Hematopoietic multipotent progenitor cell (in vitro differentiated cells): ENCODE data around the gene PID1. TPM values are rescaled to one million over a fixed set of nuclear protein-coding genes. Genes with fewer than 3 reads are reported as not detected.
A peak's percentile ranks its signal among the peaks of the same experiment; 100 is the strongest.

ENCODE experiments used
- DNase-seq, 3 donors: peaks; one replicate each; pipeline ENCODE4 v3.0.0-alpha.2; 2011 to 2015; ENCODE audit warnings: low read depth in 2 of 3, low spot score in 2 of 3
- total RNA-seq: library from RNA; depleted of rRNA; stranded (reverse); fragments of >200 nt; gene quantifications from one replicate; pipeline ENCODE4 v1.2.3, GENCODE V29; 2012

The PID1 gene
- total RNA-seq, 1 donor: not detected

DNA sequence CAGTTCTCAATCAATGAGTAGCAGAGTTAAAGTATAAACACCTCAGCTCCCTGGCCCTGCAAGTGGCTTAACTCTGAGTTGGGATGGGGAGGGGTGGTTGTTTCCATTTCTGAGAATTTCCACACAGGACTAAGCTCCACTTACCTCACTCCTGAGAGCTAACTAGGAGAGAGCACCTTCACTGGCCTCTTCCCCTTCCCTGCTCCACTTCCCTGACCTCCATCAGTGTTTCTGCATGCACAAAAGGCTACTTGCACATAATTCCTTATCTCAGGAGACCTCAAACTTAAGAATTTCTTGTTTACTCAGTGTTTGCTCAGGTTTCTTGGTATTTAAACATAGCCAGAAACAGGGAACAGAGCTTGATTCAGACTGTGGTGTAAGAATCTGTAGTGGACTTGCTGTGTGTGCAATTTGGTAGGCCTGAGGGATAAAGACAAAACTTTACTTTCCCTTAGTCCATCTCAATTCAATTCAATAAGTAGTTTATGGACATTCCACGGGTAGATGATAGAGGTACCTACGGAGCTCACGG, 97.2 kb downstream of the PID1 start:
- DNase-seq: no peak

GRCh38 chr2:229170916-229171315, 100.2 kb downstream of the PID1 start:
- no peak for DNase-seq

DNA sequence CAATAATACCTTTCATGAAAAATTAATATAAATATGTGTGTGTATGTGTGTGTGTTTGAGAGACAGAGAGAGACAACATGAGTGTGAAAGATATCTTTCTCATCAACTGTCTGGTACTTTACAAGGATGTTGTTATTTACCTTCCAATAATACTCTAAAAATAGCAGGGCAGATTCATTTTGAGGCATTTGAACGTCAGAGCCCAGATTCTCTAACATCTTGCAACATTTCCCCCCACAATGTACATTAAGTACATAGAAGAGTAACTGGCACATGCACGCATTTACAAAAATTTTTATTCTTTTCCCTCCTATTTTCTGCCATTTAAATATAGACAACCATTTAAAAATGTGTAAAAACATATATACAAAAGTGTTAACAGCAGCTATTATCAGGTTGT, 100.9 kb downstream of the PID1 start:
- no peak for DNase-seq

- DNase-seq: no peak
These were observed 101.3 kb downstream of the PID1 start for GRCh38 chr2:229169751-229170150.

- no peak for DNase-seq
These were observed 106.4 kb downstream of the PID1 start for GRCh38 chr2:229164545-229165249.

DNA sequence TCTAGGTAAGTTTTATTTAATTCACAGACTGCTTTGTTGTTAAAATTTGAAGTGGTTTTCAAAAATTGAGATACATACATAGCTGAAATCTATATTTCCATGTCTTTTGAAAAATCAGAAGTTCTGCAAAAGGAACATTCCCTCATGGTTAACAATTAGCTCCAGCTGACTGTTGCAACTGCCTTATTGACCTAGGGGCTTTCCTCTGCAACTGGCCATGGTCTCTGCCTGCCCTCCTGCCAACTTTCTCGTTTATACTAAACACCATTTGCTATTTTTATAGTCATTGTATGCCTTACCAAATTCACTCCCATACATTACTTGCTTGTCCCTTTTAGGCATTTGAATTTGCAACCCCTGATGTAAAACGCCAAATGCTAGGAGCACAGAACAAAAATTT, 107.2 kb downstream of the PID1 start:
- DNase-seq: no peak

GRCh38 chr2:229162015-229162414, 109.1 kb downstream of the PID1 start:
- no peak for DNase-seq

DNA sequence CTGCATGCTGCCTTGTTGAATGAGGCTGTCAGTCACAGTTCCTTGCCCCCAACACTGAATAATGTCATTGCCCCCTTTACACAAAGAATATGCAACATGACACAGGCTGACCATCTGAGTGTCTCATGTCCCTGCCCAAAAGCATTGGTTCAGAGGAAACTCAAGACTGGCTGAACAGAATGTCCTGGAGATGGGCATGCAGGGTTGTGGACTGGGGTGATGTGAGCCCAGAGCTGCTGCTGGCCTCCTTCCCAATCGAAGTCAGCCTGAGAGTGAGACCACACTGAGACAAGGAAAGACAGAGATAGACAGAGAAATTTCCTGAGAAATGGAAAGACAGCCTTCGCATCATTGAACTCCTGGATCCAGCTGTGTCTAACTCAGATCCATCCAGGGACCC, 110.1 kb downstream of the PID1 start:
- DNase-seq: no peak

DNA sequence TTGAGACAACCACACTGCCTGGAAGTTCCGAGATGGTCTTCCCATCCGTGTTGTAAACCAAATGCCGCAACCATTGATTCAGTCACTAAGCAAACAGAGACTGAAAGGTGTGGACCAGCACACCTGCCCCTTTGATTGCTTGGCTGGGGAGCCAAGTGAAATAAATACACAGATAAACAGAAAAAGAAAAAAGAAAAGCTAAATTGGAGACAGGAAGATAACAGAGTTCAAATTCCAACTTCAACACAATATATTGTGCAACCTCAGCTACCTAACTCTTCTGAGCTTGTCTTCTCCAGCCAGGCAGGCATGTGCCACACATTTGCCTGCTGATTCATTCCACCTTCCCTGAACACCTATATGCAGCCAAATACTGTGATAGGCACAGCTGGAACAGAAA, 110.9 kb downstream of the PID1 start:
- DNase-seq: no peak

DNA sequence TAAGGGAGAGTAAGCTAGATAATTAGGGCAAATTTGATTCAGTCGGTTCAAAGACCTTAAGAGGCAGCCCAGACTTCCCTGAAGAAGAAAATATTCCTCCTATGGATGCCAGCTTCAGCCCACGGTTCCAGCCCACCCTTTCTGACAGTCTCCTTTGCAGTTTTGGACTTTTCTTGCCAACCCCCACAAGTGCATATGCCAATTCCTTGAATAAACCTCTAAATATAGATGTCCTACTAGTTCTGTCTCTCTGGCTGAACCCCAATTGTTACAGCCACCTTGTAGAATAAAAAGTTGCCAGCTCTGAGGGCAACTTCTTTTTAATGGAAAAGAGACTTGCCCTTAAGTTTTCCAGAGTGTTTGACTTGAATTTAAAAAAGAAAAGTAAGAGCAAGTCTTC, 111.7 kb downstream of the PID1 start:
- DNase-seq: no peak

DNA sequence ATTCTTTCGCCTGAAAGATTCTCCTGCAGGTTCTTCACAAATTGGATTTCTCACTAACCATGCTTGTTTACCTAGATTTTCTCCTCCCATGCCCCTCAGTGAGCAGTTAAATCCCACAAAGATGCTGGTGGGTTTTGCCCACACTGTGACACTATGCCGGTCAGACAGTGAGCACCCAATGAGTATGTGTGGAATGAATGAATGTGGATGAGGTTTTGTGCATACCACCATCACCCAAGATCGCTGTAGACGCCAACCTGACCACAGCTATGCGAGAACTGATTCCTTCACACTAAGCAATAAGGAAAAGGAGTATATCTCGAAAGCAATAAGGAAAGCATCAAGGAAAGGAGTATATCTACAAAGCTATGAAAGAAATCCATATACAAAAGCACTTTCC, 116.7 kb downstream of the PID1 start:
- no peak for DNase-seq

GRCh38 chr2:229153951-229154350, 117.1 kb downstream of the PID1 start:
- DNase-seq: no peak

DNA sequence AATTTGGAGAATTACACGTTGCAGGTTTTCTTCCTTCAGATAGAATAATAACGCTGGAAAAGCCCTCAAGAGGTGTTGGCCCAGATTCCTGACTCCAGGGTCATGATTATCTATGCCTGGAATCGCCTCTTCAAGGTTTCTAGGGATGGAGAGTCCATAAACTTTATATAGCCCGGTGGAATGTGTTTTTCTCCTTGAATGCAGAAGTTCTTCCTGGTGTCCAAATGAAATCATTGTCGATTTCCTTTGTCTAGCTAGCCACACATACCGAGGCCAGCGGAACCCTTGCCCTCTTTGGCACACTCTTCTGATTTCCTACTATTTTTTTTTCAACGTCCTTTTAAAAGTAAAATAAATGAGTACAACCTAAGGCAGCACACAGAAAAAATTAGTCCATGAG, 117.8 kb downstream of the PID1 start:
- DNase-seq: no peak

- no peak for DNase-seq
These were observed 118.4 kb downstream of the PID1 start for GRCh38 chr2:229152674-229153073.

DNA sequence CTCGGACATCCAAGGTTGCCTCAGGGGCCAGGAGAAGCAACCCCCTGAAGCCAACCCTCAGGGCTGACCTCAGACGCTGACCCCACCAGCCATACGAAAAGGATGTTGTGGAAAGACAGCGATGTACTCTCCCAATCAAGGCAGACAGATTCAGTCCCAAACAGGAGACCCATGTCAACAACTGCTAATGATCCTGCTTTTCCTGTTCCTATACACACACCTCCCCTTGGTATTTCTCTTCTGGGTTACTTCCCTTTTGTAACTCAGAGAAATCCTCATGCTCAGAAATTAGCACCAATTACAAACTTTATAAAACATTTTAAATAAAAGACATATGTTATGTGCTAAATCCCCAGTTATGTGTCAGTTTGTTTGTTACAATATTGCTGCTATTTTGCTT, 120.8 kb downstream of the PID1 start:
- no peak for DNase-seq

DNA sequence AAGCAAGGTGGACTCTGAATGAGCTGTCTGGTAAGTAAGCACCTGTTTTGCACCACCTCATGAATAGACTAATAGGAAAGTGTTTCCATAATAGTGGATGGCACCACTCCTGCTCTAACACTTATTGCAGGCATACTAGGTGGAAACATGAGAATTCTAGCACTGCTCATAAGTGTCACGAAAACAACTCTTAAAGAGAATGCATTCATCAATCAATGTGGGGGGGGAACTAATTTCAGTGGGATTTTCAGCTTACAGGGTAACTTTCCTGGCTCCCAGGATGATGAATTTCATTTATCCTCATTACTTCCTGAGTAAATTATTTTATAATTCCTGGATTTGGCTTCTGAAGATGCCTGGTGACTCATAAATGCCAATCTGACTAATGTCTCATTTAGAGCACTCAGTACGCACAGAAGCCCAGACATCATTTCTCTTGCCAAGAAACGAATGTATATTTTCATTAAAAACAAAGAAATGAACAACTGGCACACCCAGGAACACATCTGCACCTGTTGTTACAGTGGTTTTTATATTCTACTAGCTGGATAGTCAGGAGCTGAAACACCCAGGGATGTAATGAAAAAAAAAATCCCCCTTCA, 129.6 kb downstream of the PID1 start:
- no peak for DNase-seq

GRCh38 chr2:229137639-229138038, 133.4 kb downstream of the PID1 start:
- no peak for DNase-seq

DNA sequence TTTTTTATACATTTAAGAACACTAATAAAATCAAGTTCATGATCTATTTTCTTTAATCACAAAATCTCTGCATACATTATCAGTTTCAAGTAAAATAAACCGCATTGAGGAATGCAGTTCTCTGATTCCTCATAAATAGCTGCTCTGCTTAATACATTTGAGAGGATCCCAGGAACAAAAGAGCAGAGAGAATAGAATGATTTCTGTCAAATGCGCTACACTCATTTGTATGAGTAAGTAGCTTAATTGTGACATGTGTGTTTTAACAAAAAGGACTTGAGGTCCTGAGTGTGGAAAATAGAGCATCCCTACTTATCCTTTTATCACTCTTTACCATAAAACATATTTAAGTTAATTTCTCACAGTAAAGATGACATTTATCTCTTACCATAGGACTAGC, 134.0 kb downstream of the PID1 start:
- no peak for DNase-seq

- DNase-seq: peak in 1 of 3 donors; percentile 1
These were observed 137.8 kb downstream of the PID1 start for GRCh38 chr2:229133155-229133772.

DNA sequence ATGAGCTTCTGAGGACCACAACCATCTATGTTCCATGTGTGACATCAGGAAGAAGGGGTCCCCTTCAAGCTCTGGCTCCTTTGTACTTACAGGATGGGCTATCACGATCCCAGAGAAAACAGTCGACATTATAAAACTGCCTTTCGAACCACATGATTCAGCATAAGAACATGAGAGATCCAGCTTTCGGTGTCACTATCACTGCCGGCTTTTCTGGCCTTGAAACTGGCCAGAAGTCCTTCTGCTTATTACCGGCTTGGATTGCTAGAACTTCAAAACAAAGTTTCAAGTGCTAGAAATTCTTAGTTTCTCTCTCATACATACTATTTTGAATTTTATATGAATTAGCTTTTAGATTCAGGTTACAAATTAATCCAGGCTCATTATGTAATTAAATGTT, 138.9 kb downstream of the PID1 start:
- no peak for DNase-seq

DNA sequence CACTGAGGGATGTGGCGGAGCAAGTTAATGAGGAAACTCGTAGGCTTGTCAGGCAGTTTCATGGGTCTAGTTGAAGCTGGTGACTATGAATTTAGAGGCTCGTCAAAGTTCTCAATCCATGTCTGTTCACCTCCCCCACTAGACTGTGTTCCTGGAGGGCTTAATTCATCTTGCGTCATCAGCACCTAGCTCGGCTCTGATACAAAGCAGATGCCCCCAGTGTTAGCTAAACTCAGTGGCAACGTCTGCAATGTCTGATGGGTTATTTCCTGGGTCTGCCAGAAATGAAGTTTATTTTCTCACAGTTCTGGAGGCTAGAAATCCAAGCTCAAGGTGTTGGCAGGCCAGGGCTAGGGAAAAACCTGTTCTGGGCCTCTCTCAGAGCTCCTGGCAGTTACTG, 140.6 kb downstream of the PID1 start:
- DNase-seq: no peak

GRCh38 chr2:229129738-229130371, 141.2 kb downstream of the PID1 start:
- DNase-seq: no peak
